22Rv1 (cell line): ENCODE measurements around the gene NDUFB7.

Experiments used
- ZFX ChIP-seq: fragments of 450-650 bp; IDR thresholded peaks from 2 replicates; pipeline ENCODE4 v1.6.1; 2017; ENCODE audit warnings: antibody characterized with exemption, borderline replicate concordance
- TF ChIP-seq, protein P1 (sequence below): fragments of 450-650 bp; IDR thresholded peaks from 2 replicates; pipeline ENCODE4 v1.5.1; 2017; ENCODE audit warnings: mild to moderate bottlenecking

DNA sequence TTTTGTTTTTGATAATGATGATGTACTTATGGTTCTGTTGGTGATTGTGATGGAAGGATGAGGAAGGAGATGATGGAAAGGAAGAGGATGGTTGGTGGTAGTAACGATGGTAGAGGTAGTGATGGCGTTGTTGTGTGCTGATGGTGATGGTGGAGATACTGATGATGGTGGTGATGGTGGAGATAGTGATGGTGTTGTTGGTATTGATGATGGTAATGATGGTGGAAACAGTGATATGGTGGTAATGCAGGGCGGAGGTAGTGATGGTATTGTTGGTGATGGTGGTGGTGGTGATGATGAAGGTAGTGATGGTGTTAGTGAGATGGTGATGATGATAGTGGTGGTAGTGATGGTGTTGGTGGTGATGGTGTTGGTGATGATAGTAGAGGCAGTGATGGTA, 23.7 kb upstream of the NDUFB7 start:
- TF ChIP-seq, protein P1, sequence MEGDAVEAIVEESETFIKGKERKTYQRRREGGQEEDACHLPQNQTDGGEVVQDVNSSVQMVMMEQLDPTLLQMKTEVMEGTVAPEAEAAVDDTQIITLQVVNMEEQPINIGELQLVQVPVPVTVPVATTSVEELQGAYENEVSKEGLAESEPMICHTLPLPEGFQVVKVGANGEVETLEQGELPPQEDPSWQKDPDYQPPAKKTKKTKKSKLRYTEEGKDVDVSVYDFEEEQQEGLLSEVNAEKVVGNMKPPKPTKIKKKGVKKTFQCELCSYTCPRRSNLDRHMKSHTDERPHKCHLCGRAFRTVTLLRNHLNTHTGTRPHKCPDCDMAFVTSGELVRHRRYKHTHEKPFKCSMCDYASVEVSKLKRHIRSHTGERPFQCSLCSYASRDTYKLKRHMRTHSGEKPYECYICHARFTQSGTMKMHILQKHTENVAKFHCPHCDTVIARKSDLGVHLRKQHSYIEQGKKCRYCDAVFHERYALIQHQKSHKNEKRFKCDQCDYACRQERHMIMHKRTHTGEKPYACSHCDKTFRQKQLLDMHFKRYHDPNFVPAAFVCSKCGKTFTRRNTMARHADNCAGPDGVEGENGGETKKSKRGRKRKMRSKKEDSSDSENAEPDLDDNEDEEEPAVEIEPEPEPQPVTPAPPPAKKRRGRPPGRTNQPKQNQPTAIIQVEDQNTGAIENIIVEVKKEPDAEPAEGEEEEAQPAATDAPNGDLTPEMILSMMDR: no peak
- TF ChIP-seq ZFX: no peak
